ENCODE results near the gene ZNF77.

ZNF77 gene

DNA sequence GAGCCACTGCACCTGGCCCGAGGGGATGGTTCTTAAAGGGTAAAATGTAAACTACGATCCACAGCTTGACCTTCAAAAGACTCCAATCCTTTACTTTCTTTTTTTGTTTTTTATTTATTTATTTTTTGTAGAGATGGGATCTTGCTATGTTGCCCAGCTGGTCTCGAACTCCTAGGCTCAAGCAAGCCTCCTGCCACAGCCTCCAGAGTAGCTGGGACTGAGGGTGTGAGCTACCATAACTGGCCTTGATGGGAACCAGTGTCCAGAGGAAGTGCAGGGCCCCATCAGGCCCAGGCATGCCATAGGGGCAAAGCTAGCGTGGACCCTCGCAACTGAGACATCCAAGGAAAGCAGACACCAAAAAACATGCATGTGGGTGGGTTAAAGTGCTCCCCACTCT is 18.4 kb upstream of the ZNF77 start:
- no peaks in the 10 kb centered on the region for H3K4me1 ChIP-seq (ENCODE audit: control insufficient read depth, insufficient read depth, low read length)
- H3K36me3 ChIP-seq (ENCODE audit: control insufficient read depth in 2 of 2, insufficient read depth in 1 of 2, low read length in 2 of 2) = no peaks in the 10 kb centered on the region
- H3K9me3 ChIP-seq (ENCODE audit: control insufficient read depth, insufficient read depth, low read depth, low read length) = no peaks in the 10 kb centered on the region
- H3K27ac ChIP-seq (ENCODE audit: extremely low read depth, low read depth, low read length) = no peak overlapping the region
- H3K4me3 ChIP-seq (ENCODE audit: low read depth, low read length) = no peak overlapping the region
- ChIA-PET POLR2A (interaction anchor here (0.6 kb wide), 1 partner anchor 10 kb away, joined by 6 read pairs; no protein-coding TSS in a partner anchor), CTCF (interaction anchor here (1.1 to 2.5 kb wide), 11 partner anchors 11 to 227 kb away, joined by 3 to 19 read pairs (median 5); partner anchors contain the start of gene GNA15)
- TF ChIP-seq SALL2 (tag by site-specific recombination; IDR thresholded peaks at IDR 0.05; ENCODE audit: borderline replicate concordance) (no peak), ZNF121 (tag by site-specific recombination; IDR thresholded peaks at IDR 0.05) (peak; percentile 92)

DNA sequence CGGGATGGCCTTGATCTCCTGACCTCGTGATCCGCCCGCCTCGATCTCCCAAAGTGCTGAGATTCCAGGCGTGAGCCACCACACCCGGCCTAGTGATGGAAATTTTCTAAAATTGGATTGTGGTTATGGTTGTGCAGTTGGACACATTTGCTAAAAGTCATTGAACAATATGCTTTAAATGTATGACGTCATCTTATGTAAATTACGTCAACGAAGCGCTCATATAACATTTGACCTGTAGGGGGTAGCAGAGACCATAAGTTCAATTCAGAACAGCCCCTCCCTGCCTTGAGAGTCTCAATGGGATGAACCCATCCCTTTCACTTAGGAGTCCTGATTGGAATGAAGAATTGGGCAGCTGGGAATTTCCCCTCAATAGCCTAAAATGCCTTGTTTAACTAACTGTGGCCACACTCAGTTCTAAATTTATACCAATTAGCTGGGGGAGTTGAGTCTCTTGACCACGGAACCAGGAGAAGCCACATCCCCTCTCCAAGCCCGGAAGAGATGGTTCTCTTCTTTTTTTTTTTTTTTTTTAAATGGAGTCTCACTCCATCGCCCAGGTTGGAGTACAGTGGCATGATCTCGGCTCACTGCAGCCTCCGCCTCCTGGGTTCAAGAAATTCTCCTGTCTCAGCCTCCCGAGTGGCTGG is 17.4 kb upstream of the ZNF77 start:
- no peak overlapping the region for H3K27ac ChIP-seq (ENCODE audit: extremely low read depth, low read depth, low read length)
- ChIA-PET CTCF (interaction anchor here (0.6 to 2.5 kb wide), 25 partner anchors 10 to 467 kb away, joined by 3 to 19 read pairs (median 4); partner anchors contain the start of gene GNA15), POLR2A (interaction anchor here (0.5 to 1.1 kb wide), 3 partner anchors 12 to 432 kb away, joined by 3 to 4 read pairs (median 4); no protein-coding TSS in a partner anchor)
- no peak overlapping the region for H3K4me3 ChIP-seq (ENCODE audit: low read depth, low read length)
- H3K36me3 ChIP-seq (ENCODE audit: control insufficient read depth in 2 of 2, insufficient read depth in 1 of 2, low read length in 2 of 2) = no peaks in the 10 kb centered on the region
- no peaks in the 10 kb centered on the region for H3K4me1 ChIP-seq (ENCODE audit: control insufficient read depth, insufficient read depth, low read length)
- no peaks in the 10 kb centered on the region for H3K9me3 ChIP-seq (ENCODE audit: control insufficient read depth, insufficient read depth, low read depth, low read length)
- TF ChIP-seq, protein P1, sequence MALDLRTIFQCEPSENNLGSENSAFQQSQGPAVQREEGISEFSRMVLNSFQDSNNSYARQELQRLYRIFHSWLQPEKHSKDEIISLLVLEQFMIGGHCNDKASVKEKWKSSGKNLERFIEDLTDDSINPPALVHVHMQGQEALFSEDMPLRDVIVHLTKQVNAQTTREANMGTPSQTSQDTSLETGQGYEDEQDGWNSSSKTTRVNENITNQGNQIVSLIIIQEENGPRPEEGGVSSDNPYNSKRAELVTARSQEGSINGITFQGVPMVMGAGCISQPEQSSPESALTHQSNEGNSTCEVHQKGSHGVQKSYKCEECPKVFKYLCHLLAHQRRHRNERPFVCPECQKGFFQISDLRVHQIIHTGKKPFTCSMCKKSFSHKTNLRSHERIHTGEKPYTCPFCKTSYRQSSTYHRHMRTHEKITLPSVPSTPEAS (tag by site-specific recombination; IDR thresholded peaks at IDR 0.05) = peak; percentile 56; the same call in 1 of the 2 replicates
- TF ChIP-seq ZNF335 (tag by site-specific recombination; conservative IDR thresholded peaks at IDR 0.05) (peak; percentile 40), ZFHX2 (tag by site-specific recombination; conservative IDR thresholded peaks at IDR 0.05) (peak; percentile 35; the same call in 1 of the 2 replicates), ZBTB17 (tag by site-specific recombination; IDR thresholded peaks at IDR 0.05) (0 out of 2 replicates have a peak, but pooled peaks have one; percentile 40), ZNF629 (tag by site-specific recombination; IDR thresholded peaks at IDR 0.05) (peak; percentile 100), ZNF274 (IDR thresholded peaks at IDR 0.05; ENCODE audit: low read length) (no peak), ZNF274 (tag by site-specific recombination; IDR thresholded peaks at IDR 0.05; ENCODE audit: borderline replicate concordance) (no peak), ZNF830 (tag by site-specific recombination; IDR thresholded peaks at IDR 0.05; ENCODE audit: low read depth) (no peak), ZNF530 (tag by site-specific recombination; IDR thresholded peaks at IDR 0.05; ENCODE audit: low read depth) (no peak), ZNF394 (tag by site-specific recombination; IDR thresholded peaks at IDR 0.05; ENCODE audit: borderline replicate concordance) (peak; percentile 48; the same call in 1 of the 2 replicates), ZBTB21 (tag by site-specific recombination; IDR thresholded peaks at IDR 0.05) (peak; percentile 99), ZNF561 (tag by site-specific recombination; IDR thresholded peaks at IDR 0.05; ENCODE audit: borderline replicate concordance) (peak; percentile 58; the same call in 1 of the 2 replicates), ZNF76 (tag by site-specific recombination; IDR thresholded peaks at IDR 0.05; ENCODE audit: borderline replicate concordance, low read depth) (peak; percentile 59; the same call in 1 of the 2 replicates), ZIC2 (tag by site-specific recombination; IDR thresholded peaks at IDR 0.05) (0 out of 2 replicates have a peak, but pooled peaks have one; percentile 13), ZNF558 (tag by site-specific recombination; IDR thresholded peaks at IDR 0.05) (0 out of 2 replicates have a peak, but pooled peaks have one; percentile 60), KLF8 (tag by site-specific recombination; IDR thresholded peaks at IDR 0.05) (peak; percentile 86), YY2 (tag by site-specific recombination; IDR thresholded peaks at IDR 0.05) (peak; percentile 39; the same call in 1 of the 2 replicates)
- TF ChIP-seq, protein P2, sequence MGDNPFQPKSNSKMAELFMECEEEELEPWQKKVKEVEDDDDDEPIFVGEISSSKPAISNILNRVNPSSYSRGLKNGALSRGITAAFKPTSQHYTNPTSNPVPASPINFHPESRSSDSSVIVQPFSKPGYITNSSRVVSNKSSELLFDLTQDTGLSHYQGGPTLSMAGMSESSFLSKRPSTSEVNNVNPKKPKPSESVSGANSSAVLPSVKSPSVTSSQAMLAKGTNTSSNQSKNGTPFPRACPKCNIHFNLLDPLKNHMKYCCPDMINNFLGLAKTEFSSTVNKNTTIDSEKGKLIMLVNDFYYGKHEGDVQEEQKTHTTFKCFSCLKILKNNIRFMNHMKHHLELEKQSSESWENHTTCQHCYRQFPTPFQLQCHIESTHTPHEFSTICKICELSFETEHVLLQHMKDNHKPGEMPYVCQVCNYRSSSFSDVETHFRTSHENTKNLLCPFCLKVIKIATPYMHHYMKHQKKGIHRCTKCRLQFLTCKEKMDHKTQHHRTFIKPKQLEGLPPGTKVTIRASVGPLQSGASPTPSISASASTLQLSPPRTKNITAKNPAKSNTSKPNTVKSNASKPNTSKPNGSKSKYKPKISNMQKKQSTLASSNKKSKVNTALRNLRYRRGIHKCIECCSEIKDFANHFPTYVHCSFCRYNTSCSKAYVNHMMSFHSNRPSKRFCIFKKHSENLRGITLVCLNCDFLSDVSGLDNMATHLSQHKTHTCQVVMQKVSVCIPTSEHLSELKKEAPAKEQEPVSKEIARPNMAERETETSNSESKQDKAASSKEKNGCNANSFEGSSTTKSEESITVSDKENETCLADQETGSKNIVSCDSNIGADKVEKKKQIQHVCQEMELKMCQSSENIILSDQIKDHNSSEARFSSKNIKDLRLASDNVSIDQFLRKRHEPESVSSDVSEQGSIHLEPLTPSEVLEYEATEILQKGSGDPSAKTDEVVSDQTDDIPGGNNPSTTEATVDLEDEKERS (tag by site-specific recombination; IDR thresholded peaks at IDR 0.05) = peak; percentile 15; the same call in 1 of the 2 replicates
- TF ChIP-seq, protein P3, sequence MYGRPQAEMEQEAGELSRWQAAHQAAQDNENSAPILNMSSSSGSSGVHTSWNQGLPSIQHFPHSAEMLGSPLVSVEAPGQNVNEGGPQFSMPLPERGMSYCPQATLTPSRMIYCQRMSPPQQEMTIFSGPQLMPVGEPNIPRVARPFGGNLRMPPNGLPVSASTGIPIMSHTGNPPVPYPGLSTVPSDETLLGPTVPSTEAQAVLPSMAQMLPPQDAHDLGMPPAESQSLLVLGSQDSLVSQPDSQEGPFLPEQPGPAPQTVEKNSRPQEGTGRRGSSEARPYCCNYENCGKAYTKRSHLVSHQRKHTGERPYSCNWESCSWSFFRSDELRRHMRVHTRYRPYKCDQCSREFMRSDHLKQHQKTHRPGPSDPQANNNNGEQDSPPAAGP (tag by site-specific recombination; IDR thresholded peaks at IDR 0.05) = peak; percentile 93
- TF ChIP-seq, protein P4, sequence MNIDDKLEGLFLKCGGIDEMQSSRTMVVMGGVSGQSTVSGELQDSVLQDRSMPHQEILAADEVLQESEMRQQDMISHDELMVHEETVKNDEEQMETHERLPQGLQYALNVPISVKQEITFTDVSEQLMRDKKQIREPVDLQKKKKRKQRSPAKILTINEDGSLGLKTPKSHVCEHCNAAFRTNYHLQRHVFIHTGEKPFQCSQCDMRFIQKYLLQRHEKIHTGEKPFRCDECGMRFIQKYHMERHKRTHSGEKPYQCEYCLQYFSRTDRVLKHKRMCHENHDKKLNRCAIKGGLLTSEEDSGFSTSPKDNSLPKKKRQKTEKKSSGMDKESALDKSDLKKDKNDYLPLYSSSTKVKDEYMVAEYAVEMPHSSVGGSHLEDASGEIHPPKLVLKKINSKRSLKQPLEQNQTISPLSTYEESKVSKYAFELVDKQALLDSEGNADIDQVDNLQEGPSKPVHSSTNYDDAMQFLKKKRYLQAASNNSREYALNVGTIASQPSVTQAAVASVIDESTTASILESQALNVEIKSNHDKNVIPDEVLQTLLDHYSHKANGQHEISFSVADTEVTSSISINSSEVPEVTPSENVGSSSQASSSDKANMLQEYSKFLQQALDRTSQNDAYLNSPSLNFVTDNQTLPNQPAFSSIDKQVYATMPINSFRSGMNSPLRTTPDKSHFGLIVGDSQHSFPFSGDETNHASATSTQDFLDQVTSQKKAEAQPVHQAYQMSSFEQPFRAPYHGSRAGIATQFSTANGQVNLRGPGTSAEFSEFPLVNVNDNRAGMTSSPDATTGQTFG (tag by site-specific recombination; IDR thresholded peaks at IDR 0.05; ENCODE audit: borderline replicate concordance) = 0 out of 2 replicates have a peak, but pooled peaks have one; percentile 64
- TF ChIP-seq, protein P5, sequence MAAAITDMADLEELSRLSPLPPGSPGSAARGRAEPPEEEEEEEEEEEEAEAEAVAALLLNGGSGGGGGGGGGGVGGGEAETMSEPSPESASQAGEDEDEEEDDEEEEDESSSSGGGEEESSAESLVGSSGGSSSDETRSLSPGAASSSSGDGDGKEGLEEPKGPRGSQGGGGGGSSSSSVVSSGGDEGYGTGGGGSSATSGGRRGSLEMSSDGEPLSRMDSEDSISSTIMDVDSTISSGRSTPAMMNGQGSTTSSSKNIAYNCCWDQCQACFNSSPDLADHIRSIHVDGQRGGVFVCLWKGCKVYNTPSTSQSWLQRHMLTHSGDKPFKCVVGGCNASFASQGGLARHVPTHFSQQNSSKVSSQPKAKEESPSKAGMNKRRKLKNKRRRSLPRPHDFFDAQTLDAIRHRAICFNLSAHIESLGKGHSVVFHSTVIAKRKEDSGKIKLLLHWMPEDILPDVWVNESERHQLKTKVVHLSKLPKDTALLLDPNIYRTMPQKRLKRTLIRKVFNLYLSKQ (tag by site-specific recombination; IDR thresholded peaks at IDR 0.05; ENCODE audit: borderline replicate concordance) = no peak

Measured in HEK293 (cell line).